HEK293T (cell line): ENCODE data around the gene KCNN2.

Source experiments
- BHLHE40 ChIP-seq: fragments of 450-650 bp; IDR thresholded peaks from 2 replicates; pipeline ENCODE4 v1.6.1; 2016; ENCODE audit warnings: mild to moderate bottlenecking, moderate library complexity, borderline replicate concordance
- NFRKB ChIP-seq: fragments of 450-650 bp; IDR thresholded peaks from 2 replicates; pipeline ENCODE4 v1.6.1; 2016; ENCODE audit warnings: mild to moderate bottlenecking, moderate library complexity
- PKNOX1 ChIP-seq: fragments of 450-650 bp; IDR thresholded peaks from 2 replicates; pipeline ENCODE4 v1.6.1; 2016
- SP1 ChIP-seq: fragments of 450-650 bp; IDR thresholded peaks from 2 replicates; pipeline ENCODE4 v1.6.1; 2017
- SUZ12 ChIP-seq: fragments of 450-650 bp; IDR thresholded peaks from 2 replicates; pipeline ENCODE4 v1.6.1; 2016; ENCODE audit warnings: mild to moderate bottlenecking

GRCh38 chr5:114367029-114367428, 5.2 kb downstream of the KCNN2 start:
- TF ChIP-seq BHLHE40 (no peak), PKNOX1 (no peak), NFRKB (no peak), SUZ12 (no peak), SP1 (no peak)
